ENCODE results near the gene SPINK14. TPM values are rescaled to one million over a fixed set of nuclear protein-coding genes. Genes with fewer than 3 reads are reported as not detected.

SPINK14 gene
- total and polyA plus RNA-seq, 8 donors: not detected

DNA sequence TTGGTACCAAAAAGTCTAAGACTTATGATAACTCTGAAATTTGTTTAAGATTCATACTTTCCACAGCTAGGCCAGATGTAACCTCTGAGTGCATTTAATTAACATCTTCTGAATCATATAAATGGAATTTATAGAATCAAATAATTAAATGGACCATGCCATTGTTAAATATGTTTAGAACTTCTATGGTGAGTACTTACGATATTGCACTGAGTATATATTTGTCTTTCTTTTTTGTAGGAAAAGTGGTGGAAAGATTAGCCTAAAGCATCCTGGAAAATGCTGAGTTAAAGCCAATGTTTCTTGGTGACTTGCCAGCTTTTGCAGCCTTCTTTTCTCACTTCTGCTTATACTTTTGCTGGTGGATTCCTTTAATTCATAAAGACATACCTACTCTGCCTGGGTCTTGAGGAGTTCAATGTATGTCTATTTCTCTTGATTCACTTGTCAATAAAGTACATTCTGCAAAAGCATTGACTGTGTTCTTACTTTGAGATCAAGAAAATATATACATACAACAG lies 46.4 kb downstream of the SPINK14 start:
- H3K4me3 ChIP-seq: no peak overlapping the region
- H3K27ac ChIP-seq: no peak overlapping the region
- intact Hi-C loops (cut with DNase I): no loop called here
- TF ChIP-seq, protein P1, sequence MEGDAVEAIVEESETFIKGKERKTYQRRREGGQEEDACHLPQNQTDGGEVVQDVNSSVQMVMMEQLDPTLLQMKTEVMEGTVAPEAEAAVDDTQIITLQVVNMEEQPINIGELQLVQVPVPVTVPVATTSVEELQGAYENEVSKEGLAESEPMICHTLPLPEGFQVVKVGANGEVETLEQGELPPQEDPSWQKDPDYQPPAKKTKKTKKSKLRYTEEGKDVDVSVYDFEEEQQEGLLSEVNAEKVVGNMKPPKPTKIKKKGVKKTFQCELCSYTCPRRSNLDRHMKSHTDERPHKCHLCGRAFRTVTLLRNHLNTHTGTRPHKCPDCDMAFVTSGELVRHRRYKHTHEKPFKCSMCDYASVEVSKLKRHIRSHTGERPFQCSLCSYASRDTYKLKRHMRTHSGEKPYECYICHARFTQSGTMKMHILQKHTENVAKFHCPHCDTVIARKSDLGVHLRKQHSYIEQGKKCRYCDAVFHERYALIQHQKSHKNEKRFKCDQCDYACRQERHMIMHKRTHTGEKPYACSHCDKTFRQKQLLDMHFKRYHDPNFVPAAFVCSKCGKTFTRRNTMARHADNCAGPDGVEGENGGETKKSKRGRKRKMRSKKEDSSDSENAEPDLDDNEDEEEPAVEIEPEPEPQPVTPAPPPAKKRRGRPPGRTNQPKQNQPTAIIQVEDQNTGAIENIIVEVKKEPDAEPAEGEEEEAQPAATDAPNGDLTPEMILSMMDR (IDR thresholded peaks at IDR 0.05): no peak
- no peaks in the 10 kb centered on the region for H3K9me3 ChIP-seq
- no peaks in the 10 kb centered on the region for H3K27me3 ChIP-seq
- ATAC-seq (no peak), DNase-seq (no peak)
- no peaks in the 10 kb centered on the region for H3K36me3 ChIP-seq
- no peaks in the 10 kb centered on the region for H3K4me1 ChIP-seq

DNA sequence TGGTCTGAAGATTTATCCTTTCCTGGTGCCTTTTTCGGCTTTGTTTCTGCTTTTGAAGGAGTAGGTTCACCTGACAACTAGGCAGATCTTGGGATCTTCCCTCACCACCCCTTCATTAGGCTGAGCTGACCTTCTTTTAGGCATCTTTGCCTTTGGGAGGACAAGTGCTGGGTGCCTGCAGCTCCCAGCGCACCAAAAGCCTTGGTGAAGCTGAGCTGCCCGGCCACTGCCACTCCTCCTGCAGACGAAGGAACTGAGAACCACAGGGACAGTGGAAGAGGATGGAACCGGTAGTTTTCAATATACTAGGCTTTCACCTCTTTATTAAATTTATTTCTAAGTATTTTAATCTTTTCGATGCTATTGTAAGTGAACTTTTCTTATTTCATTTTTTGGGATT lies 53.2 kb downstream of the SPINK14 start:
- H3K27me3 ChIP-seq: no peaks in the 10 kb centered on the region
- H3K4me1 ChIP-seq: no peaks in the 10 kb centered on the region
- no peak overlapping the region for H3K27ac ChIP-seq
- no peak for ATAC-seq
- intact Hi-C loops (cut with DNase I): no loop called here
- DNase-seq: no peak
- TF ChIP-seq, protein P1 (IDR thresholded peaks at IDR 0.05): no peak
- H3K9me3 ChIP-seq: no peaks in the 10 kb centered on the region
- no peaks in the 10 kb centered on the region for H3K36me3 ChIP-seq
- H3K4me3 ChIP-seq: no peak overlapping the region

DNA sequence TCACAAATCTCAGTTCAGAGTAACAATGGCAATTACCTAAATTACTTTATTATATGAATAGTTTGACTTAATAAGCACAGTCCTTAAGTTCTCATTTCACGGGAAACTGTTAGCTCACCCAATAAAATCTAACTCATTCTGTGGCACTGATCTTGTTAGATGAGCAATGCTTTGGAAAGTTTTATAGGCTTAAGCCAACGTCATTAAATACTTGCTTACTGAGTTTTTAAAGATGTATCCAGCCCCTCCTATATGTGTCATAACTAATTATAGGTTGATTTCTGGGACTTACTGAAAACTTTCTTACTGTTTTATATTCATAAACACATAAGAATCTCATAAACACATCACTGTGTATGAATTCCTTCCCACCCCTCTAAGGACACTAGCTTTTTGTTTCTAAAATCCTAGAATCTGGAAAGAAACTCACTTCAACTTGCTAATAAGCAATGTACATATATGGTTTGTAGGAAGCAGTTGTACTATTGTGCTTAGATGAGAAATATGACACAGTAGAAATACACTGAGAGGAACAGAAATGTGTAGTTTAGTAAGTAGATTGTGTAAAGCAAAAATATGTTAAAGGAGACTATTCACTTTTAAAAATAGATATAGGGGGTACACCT lies 55.9 kb downstream of the SPINK14 start:
- H3K9me3 ChIP-seq: no peaks in the 10 kb centered on the region
- no peaks in the 10 kb centered on the region for H3K27me3 ChIP-seq
- H3K36me3 ChIP-seq: no peaks in the 10 kb centered on the region
- H3K27ac ChIP-seq: no peak overlapping the region
- no peaks in the 10 kb centered on the region for H3K4me1 ChIP-seq
- TF ChIP-seq, protein P1 (IDR thresholded peaks at IDR 0.05): no peak
- H3K4me3 ChIP-seq: no peak overlapping the region
- ATAC-seq: no peak
- intact Hi-C loops (cut with DNase I): no loop called here
- DNase-seq: no peak

Other genes starting within 250 kb of the SPINK14 start
- 1 to 10 TPM; 4.3 to 6.6 TPM for gene SPINK5, start 104.6 kb upstream of the SPINK14 start, total RNA-seq
- 1 to 10 TPM in 3 of 6 donors, under 1 TPM in 3; 0.56 to 1.5 (median 0.95) TPM for gene SPINK5, start 104.6 kb upstream of the SPINK14 start, polyA plus RNA-seq (ENCODE audit: insufficient read length in 6 of 6)
- gene SPINK6, start 34.5 kb downstream of the SPINK14 start, total RNA-seq: under 1 TPM in 1 of 2 donors, not detected in 1; 0.42 TPM
- not detected for gene SPINK6, start 34.5 kb downstream of the SPINK14 start, polyA plus RNA-seq (ENCODE audit: insufficient read length in 6 of 6)
- gene MARCOL, start 70.0 kb downstream of the SPINK14 start, total RNA-seq: not detected
- under 1 TPM in 2 of 6 donors, not detected in 4; 0.11 to 0.17 TPM for gene MARCOL, start 70.0 kb downstream of the SPINK14 start, polyA plus RNA-seq (ENCODE audit: insufficient read length in 6 of 6)
- not detected for gene SPINK13, start 100.2 kb downstream of the SPINK14 start, total RNA-seq
- 1 to 10 TPM in 3 of 6 donors, under 1 TPM in 3; 0.76 to 1.5 (median 1.1) TPM for gene SPINK13, start 100.2 kb downstream of the SPINK14 start, polyA plus RNA-seq (ENCODE audit: insufficient read length in 6 of 6)
- not detected for gene SPINK7, start 143.9 kb downstream of the SPINK14 start, total RNA-seq
- gene SPINK7, start 143.9 kb downstream of the SPINK14 start, polyA plus RNA-seq (ENCODE audit: insufficient read length in 6 of 6): under 1 TPM; 0.54 to 0.83 (median 0.64) TPM
- not detected for gene SPINK9, start 167.0 kb downstream of the SPINK14 start, total RNA-seq
- under 1 TPM; 0.34 to 0.87 (median 0.67) TPM for gene SPINK9, start 167.0 kb downstream of the SPINK14 start, polyA plus RNA-seq (ENCODE audit: insufficient read length in 6 of 6)
- 10 to 100 TPM; 55.4 to 72.9 TPM for gene FBXO38, start 215.4 kb downstream of the SPINK14 start, total RNA-seq
- gene FBXO38, start 215.4 kb downstream of the SPINK14 start, polyA plus RNA-seq (ENCODE audit: insufficient read length in 6 of 6): 10 to 100 TPM; 45.0 to 58.9 (median 49.5) TPM